ENCODE results near the gene SEPTIN5.
A peak's percentile ranks its signal among the peaks of the same experiment; 100 is the strongest.

SEPTIN5 gene

GRCh38 chr22:19716041-19716828 is 1.9 kb downstream of the SEPTIN5 start:
- peaks cover 12% of the 10 kb centered on the region for H3K36me3 ChIP-seq (replicated peaks)
- H3K9me3 ChIP-seq = no peaks in the 10 kb centered on the region
- peaks cover 10% of the 10 kb centered on the region for H3K4me1 ChIP-seq
- in situ Hi-C loops (cut with MboI; ENCODE audit: low sequenced_read_pairs) = no loop called here
- no peak overlapping the region for H3K4me3 ChIP-seq
- no peaks in the 10 kb centered on the region for H3K27me3 ChIP-seq (ENCODE audit: low read depth)
- DNase-seq (ENCODE audit: low spot score in 2 of 2) = no peak

GRCh38 chr22:19716829-19717105 is 2.5 kb downstream of the SEPTIN5 start:
- Histone ChIP-seq H3K27me3 (ENCODE audit: low read depth) (no peaks in the 10 kb centered on the region), H3K4me3 (no peak overlapping the region), H3K4me1 (peaks cover 10% of the 10 kb centered on the region), H3K36me3 (replicated peaks) (peaks cover 12% of the 10 kb centered on the region), H3K9me3 (no peaks in the 10 kb centered on the region)
- no peak for DNase-seq (ENCODE audit: low spot score in 2 of 2)
- in situ Hi-C loops (cut with MboI; ENCODE audit: low sequenced_read_pairs) = no loop called here

- Histone ChIP-seq H3K4me3 (no peak overlapping the region), H3K9me3 (no peaks in the 10 kb centered on the region), H3K27me3 (ENCODE audit: low read depth) (no peaks in the 10 kb centered on the region), H3K36me3 (replicated peaks) (peaks cover 12% of the 10 kb centered on the region), H3K4me1 (peaks cover 10% of the 10 kb centered on the region)
- in situ Hi-C loops (cut with MboI; ENCODE audit: low sequenced_read_pairs) = no loop called here
- DNase-seq (ENCODE audit: low spot score in 2 of 2) = no peak
Measured at GRCh38 chr22:19717181-19717580, 2.9 kb downstream of the SEPTIN5 start.

- peaks cover 17% of the 10 kb centered on the region for H3K36me3 ChIP-seq (replicated peaks)
- H3K27me3 ChIP-seq (ENCODE audit: low read depth) = no peaks in the 10 kb centered on the region
- H3K4me3 ChIP-seq = peak overlapping the region; percentile 40
- no peaks in the 10 kb centered on the region for H3K9me3 ChIP-seq
- peak; percentile 46 to 85 for DNase-seq (ENCODE audit: low spot score in 2 of 2)
- in situ Hi-C loops (cut with MboI; ENCODE audit: low sequenced_read_pairs) = no loop called here
- H3K4me1 ChIP-seq = peaks cover 10% of the 10 kb centered on the region
Measured at GRCh38 chr22:19717691-19718455, 3.6 kb downstream of the SEPTIN5 start.

DNA sequence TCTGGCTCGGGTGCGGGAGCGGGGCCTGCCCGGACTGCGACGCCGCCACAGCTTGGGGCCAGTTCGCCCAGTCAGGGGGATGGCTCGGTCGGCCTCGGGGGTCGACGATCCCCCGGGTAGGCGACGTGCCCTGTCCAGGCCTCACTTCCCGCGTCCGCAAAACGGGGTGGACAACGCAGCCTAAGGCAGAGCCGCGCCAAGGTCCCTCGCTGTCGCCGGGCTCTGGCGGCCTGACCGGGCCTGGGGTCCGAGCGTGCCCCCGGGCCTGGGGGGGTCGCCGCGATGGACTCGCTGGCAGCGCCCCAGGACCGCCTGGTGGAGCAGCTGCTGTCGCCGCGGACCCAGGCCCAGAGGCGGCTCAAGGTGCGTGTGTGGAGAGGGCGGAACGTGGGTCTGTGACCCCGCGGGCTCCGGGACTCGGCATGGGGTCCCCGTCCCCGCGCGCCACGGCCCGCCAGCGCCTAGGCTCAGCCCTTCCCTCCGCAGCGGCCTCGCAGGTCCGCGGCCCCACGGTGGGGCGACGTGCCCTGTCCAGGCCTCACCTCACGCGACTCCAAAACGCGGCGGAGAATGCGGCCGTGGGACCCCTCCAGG is 4.2 kb downstream of the SEPTIN5 start:
- Histone ChIP-seq H3K36me3 (replicated peaks) (peaks cover 19% of the 10 kb centered on the region), H3K4me3 (peak overlapping the region; percentile 40), H3K4me1 (peaks cover 15% of the 10 kb centered on the region), H3K27me3 (ENCODE audit: low read depth) (no peaks in the 10 kb centered on the region), H3K9me3 (no peaks in the 10 kb centered on the region)
- DNase-seq (ENCODE audit: low spot score in 2 of 2) = no peak
- in situ Hi-C loops (cut with MboI; ENCODE audit: low sequenced_read_pairs) = no loop called here

GRCh38 chr22:19719050-19719482 is 4.8 kb downstream of the SEPTIN5 start:
- Histone ChIP-seq H3K4me3 (peak overlapping the region; percentile 40), H3K9me3 (no peaks in the 10 kb centered on the region), H3K27me3 (ENCODE audit: low read depth) (no peaks in the 10 kb centered on the region), H3K4me1 (peaks cover 14% of the 10 kb centered on the region), H3K36me3 (replicated peaks) (peaks cover 19% of the 10 kb centered on the region)
- in situ Hi-C loops (cut with MboI; ENCODE audit: low sequenced_read_pairs) = no loop called here
- no peak for DNase-seq (ENCODE audit: low spot score in 2 of 2)

DNA sequence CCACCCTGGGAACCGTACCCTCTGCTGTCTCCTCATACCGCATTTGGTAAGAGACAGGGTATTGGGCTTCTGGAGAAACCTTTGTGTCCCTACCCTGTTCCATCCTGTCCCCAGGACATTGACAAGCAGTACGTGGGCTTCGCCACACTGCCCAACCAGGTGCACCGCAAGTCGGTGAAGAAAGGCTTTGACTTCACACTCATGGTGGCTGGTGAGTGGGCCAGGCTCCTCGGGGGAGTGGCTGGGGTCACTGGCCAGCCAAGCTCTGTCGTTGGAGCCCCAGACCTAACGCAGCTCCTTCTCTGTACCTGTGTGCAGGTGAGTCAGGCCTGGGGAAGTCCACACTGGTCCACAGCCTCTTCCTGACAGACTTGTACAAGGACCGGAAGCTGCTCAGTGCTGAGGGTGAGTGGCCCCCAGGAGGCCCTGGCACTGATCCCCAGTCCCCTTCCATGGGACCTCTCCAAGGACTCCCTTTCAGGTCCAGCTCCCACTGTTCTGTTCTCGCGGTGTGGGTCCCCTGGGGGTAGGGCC is 5.3 kb downstream of the SEPTIN5 start:
- Histone ChIP-seq H3K36me3 (replicated peaks) (peaks cover 19% of the 10 kb centered on the region), H3K27me3 (ENCODE audit: low read depth) (peaks cover 3% of the 10 kb centered on the region), H3K9me3 (no peaks in the 10 kb centered on the region), H3K4me3 (peak overlapping the region; percentile 40), H3K4me1 (peaks cover 14% of the 10 kb centered on the region)
- DNase-seq (ENCODE audit: low spot score in 2 of 2) = no peak
- in situ Hi-C loops (cut with MboI; ENCODE audit: low sequenced_read_pairs) = no loop called here

DNA sequence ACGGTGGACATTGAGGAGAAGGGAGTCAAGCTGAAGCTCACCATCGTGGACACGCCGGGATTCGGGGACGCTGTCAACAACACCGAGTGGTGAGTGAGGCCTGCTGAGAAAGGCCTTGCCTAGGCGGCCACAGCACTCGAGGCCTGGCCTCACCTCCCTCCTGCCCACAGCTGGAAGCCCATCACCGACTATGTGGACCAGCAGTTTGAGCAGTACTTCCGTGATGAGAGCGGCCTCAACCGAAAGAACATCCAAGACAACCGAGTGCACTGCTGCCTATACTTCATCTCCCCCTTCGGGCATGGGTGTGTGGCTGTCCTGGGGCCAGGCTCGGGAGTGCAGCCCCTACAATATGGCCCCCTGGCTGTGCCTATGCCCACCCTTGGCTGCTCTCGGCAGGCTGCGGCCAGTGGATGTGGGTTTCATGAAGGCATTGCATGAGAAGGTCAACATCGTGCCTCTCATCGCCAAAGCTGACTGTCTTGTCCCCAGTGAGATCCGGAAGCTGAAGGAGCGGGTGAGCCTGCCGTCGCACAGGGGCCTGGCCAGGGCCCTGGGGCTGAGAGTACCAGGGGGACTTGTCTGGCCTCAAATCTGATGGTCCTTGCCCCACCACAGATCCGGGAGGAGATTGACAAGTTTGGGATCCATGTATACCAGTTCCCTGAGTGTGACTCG is 6.0 kb downstream of the SEPTIN5 start:
- DNase-seq (ENCODE audit: low spot score in 2 of 2) = no peak
- Histone ChIP-seq H3K9me3 (no peaks in the 10 kb centered on the region), H3K36me3 (replicated peaks) (peaks cover 19% of the 10 kb centered on the region), H3K4me1 (peaks cover 10% of the 10 kb centered on the region), H3K4me3 (no peak overlapping the region), H3K27me3 (ENCODE audit: low read depth) (peaks cover 6% of the 10 kb centered on the region)
- in situ Hi-C loops (cut with MboI; ENCODE audit: low sequenced_read_pairs) = no loop called here

DNA sequence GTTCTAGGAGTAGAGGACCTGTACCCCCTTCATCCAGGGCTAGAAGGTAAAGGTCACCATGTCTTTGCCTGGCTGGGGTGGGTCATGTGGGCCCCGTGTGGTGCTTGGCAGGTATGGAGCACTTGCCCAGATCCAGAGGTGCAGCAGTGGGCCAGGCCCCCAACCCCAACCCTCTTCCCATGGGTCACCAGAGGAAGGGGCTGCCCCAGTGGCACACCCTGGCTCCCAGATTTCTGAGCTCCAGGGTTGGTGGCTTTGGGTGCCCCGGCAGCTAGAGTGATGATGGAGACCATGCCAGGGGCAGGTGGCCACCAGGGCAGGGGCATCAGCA is 6.7 kb downstream of the SEPTIN5 start:
- in situ Hi-C loops (cut with MboI; ENCODE audit: low sequenced_read_pairs) = no loop called here
- Histone ChIP-seq H3K4me3 (no peak overlapping the region), H3K36me3 (replicated peaks) (peaks cover 19% of the 10 kb centered on the region), H3K9me3 (no peaks in the 10 kb centered on the region), H3K27me3 (ENCODE audit: low read depth) (peaks cover 6% of the 10 kb centered on the region), H3K4me1 (peaks cover 10% of the 10 kb centered on the region)
- DNase-seq (ENCODE audit: low spot score in 2 of 2) = no peak

DNA sequence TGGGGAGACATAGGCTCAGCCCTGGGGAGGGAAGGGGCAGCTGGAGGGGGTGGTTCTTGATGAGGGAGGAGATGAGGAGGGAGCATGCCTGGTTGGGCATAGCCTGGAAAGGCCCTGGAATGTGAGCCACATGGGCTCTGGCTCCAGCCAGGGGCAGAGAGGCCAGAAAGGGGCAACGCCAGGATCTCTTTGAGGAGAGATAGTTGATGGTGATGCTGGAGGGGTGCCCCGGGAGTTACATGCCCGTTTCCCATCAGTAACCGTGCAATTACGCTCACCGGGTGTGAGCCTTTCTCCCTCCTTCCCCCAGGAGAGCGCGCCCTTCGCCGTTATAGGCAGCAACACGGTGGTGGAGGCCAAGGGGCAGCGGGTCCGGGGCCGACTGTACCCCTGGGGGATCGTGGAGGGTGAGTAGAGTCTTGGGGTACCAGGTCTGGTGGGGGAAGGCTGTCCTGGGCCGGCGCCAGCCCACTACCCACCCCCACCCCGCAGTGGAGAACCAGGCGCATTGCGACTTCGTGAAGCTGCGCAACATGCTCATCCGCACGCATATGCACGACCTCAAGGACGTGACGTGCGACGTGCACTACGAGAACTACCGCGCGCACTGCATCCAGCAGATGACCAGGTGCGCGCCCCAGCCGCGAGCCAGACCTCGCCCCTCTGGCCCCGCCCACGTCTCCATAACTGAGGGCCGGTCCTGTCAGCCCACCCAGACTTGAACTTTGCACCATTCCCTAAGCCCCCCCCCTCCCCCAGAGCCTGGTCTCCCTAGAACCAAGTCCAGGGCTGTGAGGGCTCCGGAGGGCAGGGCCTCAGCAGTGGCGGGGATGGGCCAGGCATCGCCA is 7.3 kb downstream of the SEPTIN5 start:
- H3K36me3 ChIP-seq (replicated peaks) = peaks cover 19% of the 10 kb centered on the region
- H3K4me3 ChIP-seq = no peak overlapping the region
- no peak for DNase-seq (ENCODE audit: low spot score in 2 of 2)
- H3K4me1 ChIP-seq = peaks cover 10% of the 10 kb centered on the region
- in situ Hi-C loops (cut with MboI; ENCODE audit: low sequenced_read_pairs) = no loop called here
- peaks cover 6% of the 10 kb centered on the region for H3K27me3 ChIP-seq (ENCODE audit: low read depth)
- H3K9me3 ChIP-seq = no peaks in the 10 kb centered on the region

- H3K36me3 ChIP-seq (replicated peaks) = peaks cover 19% of the 10 kb centered on the region
- H3K4me1 ChIP-seq = peaks cover 10% of the 10 kb centered on the region
- no peaks in the 10 kb centered on the region for H3K9me3 ChIP-seq
- peaks cover 6% of the 10 kb centered on the region for H3K27me3 ChIP-seq (ENCODE audit: low read depth)
- in situ Hi-C loops (cut with MboI; ENCODE audit: low sequenced_read_pairs) = no loop called here
- no peak for DNase-seq (ENCODE audit: low spot score in 2 of 2)
- no peak overlapping the region for H3K4me3 ChIP-seq
Measured at GRCh38 chr22:19722178-19722981, 8.1 kb downstream of the SEPTIN5 start.

- Histone ChIP-seq H3K9me3 (no peaks in the 10 kb centered on the region), H3K4me1 (peaks cover 6% of the 10 kb centered on the region), H3K4me3 (no peak overlapping the region), H3K36me3 (replicated peaks) (peaks cover 19% of the 10 kb centered on the region), H3K27me3 (ENCODE audit: low read depth) (peaks cover 9% of the 10 kb centered on the region)
- in situ Hi-C loops (cut with MboI; ENCODE audit: low sequenced_read_pairs) = no loop called here
- no peak for DNase-seq (ENCODE audit: low spot score in 2 of 2)
Measured at GRCh38 chr22:19722982-19723231, 8.6 kb downstream of the SEPTIN5 start.

Measured in HAP-1 (cell line).